ENCODE measurements around the gene SNAPC3.
"Not testable (repeated sequence)": the region's sequence is repeated elsewhere in the genome, so short reads cannot be mapped to it uniquely, and the experiment has no call there.

SNAPC3 gene

DNA sequence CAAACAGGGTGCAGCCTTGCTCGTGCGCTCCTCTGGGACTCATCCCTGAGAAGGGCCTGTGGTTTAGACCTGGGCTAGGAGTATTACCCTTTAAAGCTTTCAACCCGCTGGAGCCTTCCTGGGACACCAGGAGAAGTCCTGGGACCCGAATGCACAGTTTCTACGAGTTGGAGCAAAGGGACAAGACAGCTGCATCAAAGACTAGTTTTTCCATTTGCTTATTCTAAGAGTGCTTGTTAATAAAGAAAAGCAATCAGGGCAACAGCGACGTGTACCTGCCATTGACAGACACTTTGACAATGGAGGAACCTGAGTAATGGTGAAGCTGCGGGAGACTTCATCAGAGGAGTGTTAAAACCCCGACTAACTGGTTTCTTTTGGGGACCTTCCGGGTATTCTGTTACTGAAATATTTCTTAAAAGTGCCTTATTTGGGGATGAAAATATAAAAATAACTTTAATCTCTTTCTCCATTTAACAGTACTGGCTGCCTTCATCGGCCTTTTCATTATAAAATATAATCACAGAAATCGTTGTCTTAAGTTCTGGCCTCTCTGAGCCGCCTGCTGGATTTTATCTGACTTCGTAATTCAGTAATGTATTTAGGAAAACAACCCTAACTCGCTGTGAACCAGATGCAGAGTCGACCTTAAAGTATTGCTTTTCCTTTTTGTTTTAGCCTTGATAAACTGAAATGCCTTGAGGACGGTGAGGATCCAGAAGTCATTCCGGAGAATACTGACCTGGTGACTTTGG lies 732 bp downstream of the SNAPC3 start:
- DNase-seq (ENCODE audit: low read depth in 2 of 2) = no peak

DNA sequence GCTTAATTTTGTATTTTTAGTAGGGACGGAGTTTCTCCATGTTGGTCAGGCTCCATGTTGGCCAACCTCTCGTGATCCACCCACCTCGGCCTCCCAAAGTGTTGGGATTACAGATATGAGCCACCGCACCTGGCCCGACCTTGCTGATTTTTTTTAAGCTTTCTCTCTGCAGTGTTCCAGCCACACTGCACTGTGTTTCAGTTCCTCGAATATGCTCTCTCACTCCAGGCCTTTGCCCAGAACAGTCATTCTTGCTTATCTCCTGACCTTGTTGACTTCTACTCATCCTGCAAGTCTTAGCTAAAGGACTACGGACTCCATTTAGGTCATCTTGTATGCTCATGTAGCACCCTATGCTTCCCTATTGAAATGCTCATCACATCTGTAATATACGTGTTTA lies 3.3 kb downstream of the SNAPC3 start:
- DNase-seq (ENCODE audit: low read depth in 2 of 2) = no peak

GRCh38 chr9:15427702-15428101 lies 5.0 kb downstream of the SNAPC3 start:
- DNase-seq (ENCODE audit: low read depth in 2 of 2) = not testable (repeated sequence)

DNA sequence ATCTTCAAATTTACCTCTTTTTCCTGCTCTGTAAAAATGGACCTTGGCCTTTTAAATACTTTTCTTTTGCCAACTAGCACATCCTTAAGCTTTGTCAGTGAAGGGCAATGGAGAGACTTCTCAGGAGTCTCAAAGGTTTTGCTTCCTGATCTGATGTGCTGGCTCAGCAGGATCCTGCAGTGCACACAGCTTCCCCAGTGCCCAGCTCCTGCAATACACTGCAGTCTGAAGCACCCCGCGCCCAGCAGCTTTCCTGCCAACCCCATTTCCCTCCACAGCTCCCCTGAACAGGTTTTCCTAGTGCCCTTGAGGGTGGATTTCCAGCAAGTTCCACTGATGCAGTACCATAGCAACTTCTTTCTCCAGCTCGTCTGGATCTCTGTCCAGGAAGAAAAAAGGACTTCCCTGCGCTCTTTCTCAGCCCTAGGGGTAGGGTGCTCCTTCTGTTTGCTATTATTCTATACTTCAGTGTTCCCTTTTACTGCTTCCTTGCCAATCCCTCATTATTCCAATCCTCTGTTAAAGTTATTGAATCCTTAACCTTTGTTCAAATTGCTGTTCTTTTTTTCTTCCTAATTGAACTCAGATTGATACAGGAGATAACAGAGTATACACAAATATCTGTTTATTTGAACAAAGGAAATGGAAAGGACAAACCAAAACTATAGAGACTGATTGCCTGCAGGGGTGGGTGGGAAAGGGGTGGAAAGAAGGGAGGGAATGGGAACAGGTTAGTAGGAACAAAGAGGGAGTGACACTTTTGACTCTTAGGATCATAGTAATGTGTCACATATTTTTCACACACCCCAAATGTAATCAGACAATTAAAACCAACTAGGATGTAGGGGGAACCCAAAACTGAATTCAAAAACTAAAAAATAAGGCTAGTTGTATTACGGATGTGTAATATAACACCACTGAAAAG lies 8.5 kb downstream of the SNAPC3 start:
- no peak for DNase-seq (ENCODE audit: low read depth in 2 of 2)

GRCh38 chr9:15433191-15433590 lies 10.5 kb downstream of the SNAPC3 start:
- DNase-seq (ENCODE audit: low read depth in 2 of 2) = no peak

DNA sequence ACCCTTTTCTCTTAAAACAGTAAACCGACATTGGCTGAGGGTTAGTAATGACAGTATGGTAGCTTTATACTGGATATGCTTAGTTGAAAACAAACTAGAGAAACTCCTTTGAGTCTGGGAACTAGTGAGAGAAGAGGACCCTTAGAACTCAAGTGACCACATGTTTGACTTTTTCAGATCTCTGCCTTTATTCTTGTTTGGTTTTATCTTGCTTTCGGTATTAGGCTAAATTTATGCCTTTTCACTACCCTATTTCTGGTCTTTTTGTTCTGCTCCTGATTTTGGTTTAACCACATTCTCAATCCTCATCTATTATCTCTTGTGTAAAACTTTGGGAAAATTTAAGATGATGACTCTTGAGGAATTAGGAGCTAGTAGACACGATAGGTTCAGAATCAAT lies 11.0 kb downstream of the SNAPC3 start:
- DNase-seq (ENCODE audit: low read depth in 2 of 2) = no peak

- DNase-seq (ENCODE audit: low read depth in 2 of 2) = no peak
These were observed 16.2 kb downstream of the SNAPC3 start for GRCh38 chr9:15438891-15439290.

GRCh38 chr9:15441841-15442240 lies 19.2 kb downstream of the SNAPC3 start:
- DNase-seq (ENCODE audit: low read depth in 2 of 2) = not testable (repeated sequence)

- DNase-seq (ENCODE audit: low read depth in 2 of 2) = not testable (repeated sequence)
These were observed 19.6 kb downstream of the SNAPC3 start for GRCh38 chr9:15442264-15442663.

DNA sequence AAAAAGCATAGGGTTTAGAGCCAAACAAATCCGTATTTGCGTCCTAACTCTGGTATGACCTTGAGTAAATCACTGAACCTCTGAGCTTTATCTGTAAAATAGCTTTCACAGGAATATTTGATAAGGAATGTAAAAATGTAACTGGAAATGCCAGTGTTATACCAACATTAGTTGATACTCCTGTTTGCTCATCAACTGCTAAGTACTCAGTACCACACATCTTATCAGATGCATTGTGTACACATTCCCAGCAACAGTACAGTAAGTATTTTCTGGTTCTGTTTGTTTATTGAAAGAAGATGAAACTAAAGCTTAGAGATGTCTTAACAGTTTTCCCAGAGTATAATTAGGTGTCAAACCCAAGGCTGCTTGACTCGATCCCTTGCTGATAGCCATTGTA lies 21.5 kb downstream of the SNAPC3 start:
- DNase-seq (ENCODE audit: low read depth in 2 of 2) = no peak

DNA sequence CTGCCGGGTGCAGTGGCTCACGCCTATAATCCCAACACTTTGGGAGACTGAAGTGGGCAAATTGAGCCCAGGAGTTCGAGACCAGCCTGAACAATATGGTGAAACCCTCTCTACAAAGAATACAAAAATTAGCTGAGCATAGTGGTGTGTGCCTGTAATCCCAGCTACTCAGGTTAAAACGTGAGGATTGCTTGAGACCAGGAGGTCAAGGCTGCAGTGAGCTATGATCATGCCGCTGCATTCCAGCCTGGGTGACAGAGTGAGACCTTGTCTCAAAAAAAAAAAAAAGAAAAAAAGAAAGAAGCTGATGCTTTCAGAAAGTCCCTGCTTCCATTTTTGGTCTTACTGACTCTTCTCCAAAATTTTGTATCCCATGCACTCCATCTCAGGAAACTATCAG lies 31.3 kb downstream of the SNAPC3 start:
- no peak for DNase-seq (ENCODE audit: low read depth in 2 of 2)

- DNase-seq (ENCODE audit: low read depth in 2 of 2) = no peak
These were observed 38.4 kb downstream of the SNAPC3 start for GRCh38 chr9:15461056-15461455.

GRCh38 chr9:15461601-15462000 lies 38.9 kb downstream of the SNAPC3 start:
- no peak for DNase-seq (ENCODE audit: low read depth in 2 of 2)

GRCh38 chr9:15468145-15468544 lies 45.5 kb downstream of the SNAPC3 start:
- no peak for DNase-seq (ENCODE audit: low read depth in 2 of 2)

GRCh38 chr9:15469406-15469805 lies 46.7 kb downstream of the SNAPC3 start:
- DNase-seq (ENCODE audit: low read depth in 2 of 2) = no peak

GRCh38 chr9:15469862-15470261 lies 47.2 kb downstream of the SNAPC3 start:
- DNase-seq (ENCODE audit: low read depth in 2 of 2) = no peak

DNA sequence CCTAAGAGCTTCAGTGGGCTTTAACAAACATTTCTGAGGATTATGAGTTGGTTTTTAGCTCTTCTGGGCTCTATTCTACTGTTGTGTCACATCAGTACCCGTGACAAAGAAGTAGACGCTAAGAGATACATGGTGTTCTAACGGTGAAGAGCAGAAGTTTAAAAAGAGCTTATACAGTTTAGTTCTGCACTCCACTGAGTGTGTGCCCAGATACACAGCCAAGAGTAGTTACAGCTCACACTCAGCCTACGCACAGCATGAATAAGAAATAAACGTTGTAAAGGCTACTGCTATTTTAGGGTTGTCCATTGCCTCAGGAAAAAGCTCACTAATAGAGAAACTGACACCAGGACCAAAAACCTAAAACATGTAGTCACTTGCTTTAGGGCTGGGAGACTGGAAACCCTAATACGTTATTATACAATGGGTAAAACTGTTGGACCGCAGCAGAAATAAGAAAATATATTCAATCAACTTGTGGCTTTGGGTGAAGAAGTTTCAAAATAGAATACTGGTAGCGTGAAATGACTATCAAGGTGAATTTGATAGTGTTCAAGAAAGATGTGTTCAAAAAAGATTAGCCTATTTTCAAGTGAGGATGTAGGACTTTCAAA lies 53.4 kb downstream of the SNAPC3 start:
- no peak for DNase-seq (ENCODE audit: low read depth in 2 of 2)

- no peak for DNase-seq (ENCODE audit: low read depth in 2 of 2)
These were observed 57.4 kb downstream of the SNAPC3 start for GRCh38 chr9:15480028-15480427.

GRCh38 chr9:15482146-15482545 lies 59.5 kb downstream of the SNAPC3 start:
- DNase-seq (ENCODE audit: low read depth in 2 of 2) = no peak

DNA sequence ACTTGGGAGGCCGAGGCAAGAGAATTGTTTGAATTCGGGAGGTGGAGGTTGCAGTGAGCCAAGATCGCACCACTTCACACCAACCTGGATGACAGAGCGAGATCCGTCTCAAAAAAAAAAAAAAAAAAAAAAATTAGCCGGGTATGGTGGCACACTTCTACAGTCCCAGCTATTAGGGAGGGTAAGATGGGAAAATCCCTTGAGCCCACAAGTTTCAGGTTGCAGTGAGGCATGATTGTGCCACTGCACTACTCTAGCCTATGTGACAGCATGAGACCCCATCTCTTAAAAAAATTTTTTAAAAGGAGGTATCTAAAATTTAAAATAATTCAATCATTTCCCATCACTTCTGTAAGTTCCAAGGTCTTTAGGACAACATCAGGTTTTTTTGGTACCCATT lies 62.1 kb downstream of the SNAPC3 start:
- no peak for DNase-seq (ENCODE audit: low read depth in 2 of 2)

DNA sequence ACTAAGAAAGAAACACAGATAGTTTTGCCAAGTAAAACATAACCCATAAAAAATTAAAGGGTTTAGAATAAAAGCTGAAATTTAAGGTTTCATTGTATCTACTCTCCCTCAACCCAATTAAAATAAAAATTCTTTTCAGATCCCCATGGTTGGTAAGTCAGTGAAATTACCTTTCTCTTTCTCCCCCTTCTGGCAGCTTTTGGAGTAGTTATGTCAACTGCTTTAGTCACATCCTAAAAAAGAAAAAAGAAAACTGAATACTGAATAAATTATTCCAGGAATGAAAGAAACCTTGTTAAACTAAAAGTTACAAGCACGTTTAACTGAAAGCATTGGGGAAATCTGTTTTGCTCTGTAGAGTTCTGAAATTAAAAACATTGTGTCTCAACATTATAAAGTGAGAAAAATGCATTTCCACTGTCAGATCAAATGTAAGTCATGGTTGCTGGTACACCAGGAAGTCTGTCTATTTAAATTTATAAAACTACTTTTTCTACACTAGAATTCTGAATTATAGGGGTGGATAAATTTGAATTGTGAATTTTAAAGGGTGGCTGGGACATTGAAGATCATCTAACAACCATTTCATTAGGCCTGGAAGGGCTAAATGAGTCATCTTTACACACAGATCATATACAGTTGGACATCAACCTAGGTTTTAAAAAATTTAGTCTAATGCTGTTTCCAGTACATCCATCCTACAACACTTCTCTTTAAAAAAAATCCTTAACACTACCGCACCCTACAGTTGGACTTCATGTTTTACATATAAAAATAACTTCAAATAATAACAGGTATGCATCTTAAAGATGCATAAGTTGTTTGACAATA lies 63.4 kb downstream of the SNAPC3 start:
- no peak for DNase-seq (ENCODE audit: low read depth in 2 of 2)

DNA sequence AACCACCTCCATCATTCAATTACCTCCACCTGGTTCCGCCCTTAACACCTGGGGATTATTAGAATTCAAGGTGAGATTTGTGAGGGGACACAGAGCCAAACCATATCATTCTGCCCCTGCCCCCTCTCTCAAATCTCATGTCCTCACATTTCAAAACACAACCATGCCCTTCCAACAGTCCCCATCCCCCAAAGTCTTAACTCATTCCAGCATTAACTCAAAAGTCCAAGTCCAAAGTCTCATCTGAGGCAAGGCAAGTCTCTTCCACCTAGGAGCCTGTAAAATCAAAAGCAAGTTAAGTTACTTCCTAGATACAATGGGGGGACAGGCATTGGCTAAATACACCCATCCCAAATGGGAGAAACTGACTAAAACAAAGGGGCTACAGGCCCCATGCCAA lies 69.3 kb downstream of the SNAPC3 start:
- no peak for DNase-seq (ENCODE audit: low read depth in 2 of 2)

Measured in stimulated activated CD8-positive, alpha-beta memory T cell treated with anti-CD3 and anti-CD28 coated beads, Interleukin-15, amount 100 ng/mL, for 4 hours (primary cell).